ENCODE data around the gene LRRC2. TPM values are rescaled to one million over a fixed set of nuclear protein-coding genes. Genes with fewer than 3 reads are reported as not detected.
A peak's percentile ranks its signal among the peaks of the same experiment; 100 is the strongest.

The LRRC2 gene
- total RNA-seq, 6 experiments from 2014 or later = 0.19 to 0.56 (median 0.37) TPM

DNA sequence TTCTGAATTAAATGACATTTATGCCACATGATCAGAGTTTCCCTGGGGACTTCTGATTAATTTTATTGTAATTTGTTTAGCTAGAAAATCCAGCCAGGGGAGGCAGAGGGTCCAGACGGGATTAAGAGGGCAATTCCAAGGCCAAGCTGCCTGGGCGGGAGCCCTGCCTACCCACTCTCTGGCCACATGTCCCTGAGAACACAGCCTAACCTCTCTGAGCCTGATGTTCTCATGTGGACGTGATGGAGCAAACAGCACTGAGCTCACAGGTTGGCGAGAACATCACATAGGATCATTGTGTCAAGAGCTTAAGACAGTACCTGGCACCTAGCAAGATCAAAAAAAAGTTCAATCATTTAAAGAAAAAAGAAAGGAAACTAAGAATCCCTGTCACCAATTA, 1.0 kb downstream of the LRRC2 start:
- Mint-ChIP-seq H3K4me3 (peak overlapping the region; percentile 85), H3K9me3 (peaks cover 13% of the 10 kb centered on the region), H3K4me1 (ENCODE audit: low read depth) (peaks cover 18% of the 10 kb centered on the region), H3K36me3 (ENCODE audit: low read depth) (peaks cover 16% of the 10 kb centered on the region), H3K27ac (no peak overlapping the region), H3K27me3 (ENCODE audit: insufficient read depth) (peaks cover 14% of the 10 kb centered on the region)
- no peak for TF ChIP-seq CTCF (IDR thresholded peaks at IDR 0.05)
- DNase-seq = no peak

GRCh38 chr3:46564190-46565021, 1.7 kb downstream of the LRRC2 start:
- peaks cover 13% of the 10 kb centered on the region for H3K27me3 Mint-ChIP-seq (ENCODE audit: insufficient read depth)
- H3K27ac Mint-ChIP-seq = no peak overlapping the region
- no peak for DNase-seq
- peaks cover 22% of the 10 kb centered on the region for H3K4me1 Mint-ChIP-seq (ENCODE audit: low read depth)
- H3K36me3 Mint-ChIP-seq (ENCODE audit: low read depth) = peaks cover 16% of the 10 kb centered on the region
- TF ChIP-seq CTCF (IDR thresholded peaks at IDR 0.05) = no peak
- H3K4me3 Mint-ChIP-seq = no peak overlapping the region
- H3K9me3 Mint-ChIP-seq = peaks cover 13% of the 10 kb centered on the region

DNA sequence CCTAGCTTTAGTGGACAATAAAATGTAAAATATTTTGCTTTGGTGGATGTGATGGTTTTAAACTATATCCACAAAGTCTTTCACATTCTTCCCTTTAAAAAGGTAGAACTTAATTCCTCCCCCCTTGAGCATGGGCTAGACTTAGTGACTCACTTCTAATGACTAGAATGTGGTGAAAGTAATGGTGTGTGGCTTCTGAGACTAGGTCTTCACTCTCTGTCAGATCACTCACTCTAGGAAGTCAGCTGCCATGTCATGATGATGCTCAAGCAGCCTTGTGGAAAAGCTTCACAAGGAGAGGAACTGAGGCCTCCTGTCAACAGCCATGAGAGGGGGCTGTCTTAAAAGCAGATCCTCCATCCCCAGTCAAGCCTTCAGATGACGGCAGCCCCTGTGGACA, 4.2 kb downstream of the LRRC2 start:
- no peak for DNase-seq
- peaks cover 8% of the 10 kb centered on the region for H3K27me3 Mint-ChIP-seq (ENCODE audit: insufficient read depth)
- TF ChIP-seq CTCF (IDR thresholded peaks at IDR 0.05) = no peak
- H3K4me1 Mint-ChIP-seq (ENCODE audit: low read depth) = peaks cover 47% of the 10 kb centered on the region
- peaks cover 13% of the 10 kb centered on the region for H3K9me3 Mint-ChIP-seq
- H3K36me3 Mint-ChIP-seq (ENCODE audit: low read depth) = peaks cover 16% of the 10 kb centered on the region
- no peak overlapping the region for H3K4me3 Mint-ChIP-seq
- no peak overlapping the region for H3K27ac Mint-ChIP-seq

DNA sequence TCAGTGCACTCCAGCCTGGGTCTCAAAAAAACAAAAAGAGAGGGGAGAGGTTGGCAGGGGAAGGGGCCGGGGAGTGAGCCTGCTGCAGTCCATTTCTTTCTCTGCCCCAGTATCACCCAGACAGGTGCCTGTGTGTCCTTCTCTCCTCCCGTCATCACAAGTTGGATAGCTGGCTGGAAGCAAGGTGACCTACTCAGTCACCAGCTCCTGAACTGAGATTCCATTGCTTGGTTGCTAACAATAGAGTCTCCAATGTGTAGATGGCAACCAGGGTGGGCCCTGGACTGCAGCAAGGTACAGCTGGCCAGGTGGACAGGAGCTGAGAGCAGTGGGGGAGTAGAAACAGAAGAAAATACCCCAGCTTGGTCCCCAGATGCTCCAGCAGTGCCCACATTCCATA, 4.6 kb downstream of the LRRC2 start:
- H3K4me3 Mint-ChIP-seq = no peak overlapping the region
- H3K27me3 Mint-ChIP-seq (ENCODE audit: insufficient read depth) = peaks cover 8% of the 10 kb centered on the region
- TF ChIP-seq CTCF (IDR thresholded peaks at IDR 0.05) = no peak
- DNase-seq = no peak
- H3K27ac Mint-ChIP-seq = no peak overlapping the region
- peaks cover 50% of the 10 kb centered on the region for H3K4me1 Mint-ChIP-seq (ENCODE audit: low read depth)
- peaks cover 17% of the 10 kb centered on the region for H3K36me3 Mint-ChIP-seq (ENCODE audit: low read depth)
- peaks cover 16% of the 10 kb centered on the region for H3K9me3 Mint-ChIP-seq

DNA sequence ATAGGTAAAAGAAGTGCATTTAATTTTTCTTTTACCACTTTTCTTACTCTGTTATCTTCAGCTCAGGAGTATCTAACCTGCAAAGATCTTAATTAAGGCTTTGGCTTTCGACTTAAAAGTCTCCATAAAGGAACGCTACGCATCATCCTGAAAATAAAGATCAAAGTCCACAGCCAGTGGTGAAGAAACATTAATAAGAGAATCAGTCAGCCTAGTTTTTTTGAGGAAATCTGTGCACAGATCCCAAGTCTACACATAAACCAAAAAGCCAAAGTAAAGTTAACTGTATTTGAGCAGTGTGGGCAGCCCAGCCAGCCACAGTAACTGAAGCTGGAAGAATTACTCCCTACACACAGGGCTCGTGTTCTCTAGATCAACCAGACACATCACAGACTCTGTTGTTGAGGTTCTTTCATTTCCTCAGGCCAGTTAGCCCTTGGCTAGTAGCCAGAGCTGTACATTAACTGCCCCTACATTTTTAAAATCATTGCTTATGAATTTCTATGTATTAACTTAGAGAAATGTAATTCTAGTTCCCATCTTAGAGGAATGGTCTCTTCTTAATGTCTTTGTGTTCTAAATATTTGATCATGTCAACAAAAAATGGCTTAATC, 6.9 kb downstream of the LRRC2 start:
- H3K27ac Mint-ChIP-seq = no peak overlapping the region
- peaks cover 4% of the 10 kb centered on the region for H3K27me3 Mint-ChIP-seq (ENCODE audit: insufficient read depth)
- peaks cover 37% of the 10 kb centered on the region for H3K36me3 Mint-ChIP-seq (ENCODE audit: low read depth)
- H3K9me3 Mint-ChIP-seq = peaks cover 37% of the 10 kb centered on the region
- H3K4me1 Mint-ChIP-seq (ENCODE audit: low read depth) = peaks cover 43% of the 10 kb centered on the region
- no peak for DNase-seq
- TF ChIP-seq CTCF (IDR thresholded peaks at IDR 0.05) = no peak
- peak overlapping the region; percentile 87; the same call in 1 of the 2 replicates for H3K4me3 Mint-ChIP-seq

Data from HFFc6 (cell line).